Superior temporal gyrus (tissue), 1 donor: ENCODE measurements around the gene RARG.
A peak's percentile ranks its signal among the peaks of the same experiment; 100 is the strongest.
"Not testable (repeated sequence)": the region's sequence is repeated elsewhere in the genome, so short reads cannot be mapped to it uniquely, and the experiment has no call there.

Experiments used
- DNase-seq: peaks from one replicate; pipeline ENCODE4 v3.0.0-alpha.2; 2016; ENCODE audit errors: extremely low spot score

RARG gene

DNA sequence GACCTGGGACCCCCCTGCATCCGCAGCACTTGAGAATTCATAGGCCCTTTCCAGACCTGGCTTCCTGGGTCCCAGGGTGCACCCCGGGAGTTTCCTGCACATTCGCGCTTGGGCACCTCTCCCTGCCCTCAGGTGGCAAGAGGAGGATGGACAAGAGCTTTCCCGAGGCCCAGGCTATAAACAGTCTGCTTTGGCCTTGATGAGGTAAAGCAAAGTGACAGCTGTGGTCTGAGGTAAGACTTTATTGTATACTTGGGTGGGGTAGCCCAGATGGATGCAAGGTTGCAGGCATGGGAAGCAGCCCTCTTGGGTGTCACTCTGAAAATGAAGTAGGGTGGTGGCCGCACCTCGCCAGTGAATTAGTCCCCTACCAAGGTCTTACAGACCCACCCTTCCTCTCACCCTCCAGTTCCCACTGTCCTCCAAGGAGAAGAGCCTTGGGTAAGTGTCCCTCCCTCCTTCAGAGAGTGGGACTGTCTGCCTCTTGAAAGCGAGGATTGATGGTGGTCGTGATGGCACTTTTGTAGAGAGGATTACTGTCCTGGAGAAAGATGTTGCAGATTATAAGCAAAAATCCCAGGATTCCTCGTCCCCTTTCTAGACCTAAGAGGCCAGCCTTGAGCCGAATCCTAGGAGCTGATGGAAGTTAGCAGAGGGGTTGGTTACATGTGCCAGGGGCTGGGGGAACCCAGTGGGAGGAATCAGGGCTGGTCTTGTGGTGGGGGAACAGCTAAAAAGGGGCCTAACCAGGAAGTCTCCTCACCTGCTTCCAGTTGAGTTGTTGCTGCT lies 40.7 kb downstream of the RARG start:
- DNase-seq, result no peak

DNA sequence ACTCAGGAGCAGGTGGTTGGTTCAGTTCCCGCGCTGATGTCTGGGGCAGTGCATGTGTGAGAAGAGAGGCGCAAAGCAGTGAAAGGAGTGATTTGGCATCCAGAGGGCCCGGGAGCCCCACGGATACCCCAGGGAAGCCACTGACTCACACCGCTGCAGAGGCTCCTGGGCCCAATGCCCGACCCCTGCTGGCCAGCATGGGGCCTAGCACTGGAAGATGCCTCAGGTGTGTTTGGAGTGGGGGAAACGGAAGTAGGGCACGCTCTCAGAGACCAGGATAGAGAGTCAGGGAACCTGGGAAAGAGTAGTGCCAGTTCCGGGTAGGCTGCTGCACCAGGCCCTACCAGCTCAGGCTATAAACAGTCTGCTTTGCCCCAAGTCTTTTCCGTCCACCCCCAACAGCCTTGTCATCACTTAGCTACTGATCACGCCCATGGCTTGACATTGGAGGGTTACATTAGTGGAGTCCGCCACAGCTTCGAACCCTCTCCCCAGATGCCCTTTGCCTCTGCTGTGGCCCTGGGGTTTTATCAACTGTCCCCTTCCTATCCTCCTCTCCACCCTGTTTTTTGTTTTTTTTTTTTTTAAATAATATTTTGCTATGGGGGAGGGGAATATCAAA lies 41.8 kb downstream of the RARG start:
- no peak for DNase-seq

DNA sequence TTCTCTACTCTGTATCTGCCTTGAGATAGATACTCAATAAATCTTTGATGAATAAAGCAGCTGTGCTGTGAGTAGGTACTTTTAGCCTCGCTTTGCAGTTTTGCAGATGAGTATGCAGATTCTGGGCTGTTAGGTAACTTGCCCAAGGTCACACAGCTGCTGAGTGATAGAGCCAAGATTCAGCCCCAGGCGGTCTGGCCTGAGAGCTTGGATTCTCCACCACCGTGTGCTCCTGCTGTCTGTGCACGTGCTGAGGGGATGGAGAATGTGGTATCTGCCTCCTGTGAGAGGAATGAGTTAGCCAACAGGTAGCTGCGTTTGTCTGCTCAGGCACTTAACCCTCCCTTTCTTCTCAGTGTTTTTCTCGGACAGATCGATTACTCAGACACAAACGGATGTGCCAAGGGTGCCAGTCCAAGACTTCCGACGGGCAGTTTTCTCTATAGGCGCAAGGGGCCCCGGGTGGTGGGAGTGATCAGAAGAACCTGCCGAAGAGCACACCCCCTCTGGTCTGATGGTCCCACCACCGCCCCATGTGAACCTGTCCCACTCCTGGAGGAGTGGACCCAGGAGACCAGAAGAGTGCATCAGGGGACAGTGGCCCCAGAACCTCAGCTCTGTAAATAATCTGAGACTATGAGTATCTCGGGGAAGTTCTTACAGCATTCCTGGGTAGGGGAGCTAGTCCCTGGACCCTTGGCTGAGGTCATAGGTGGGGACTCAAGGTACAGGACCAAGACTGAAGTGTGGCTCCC lies 44.7 kb downstream of the RARG start:
- DNase-seq, result no peak

DNA sequence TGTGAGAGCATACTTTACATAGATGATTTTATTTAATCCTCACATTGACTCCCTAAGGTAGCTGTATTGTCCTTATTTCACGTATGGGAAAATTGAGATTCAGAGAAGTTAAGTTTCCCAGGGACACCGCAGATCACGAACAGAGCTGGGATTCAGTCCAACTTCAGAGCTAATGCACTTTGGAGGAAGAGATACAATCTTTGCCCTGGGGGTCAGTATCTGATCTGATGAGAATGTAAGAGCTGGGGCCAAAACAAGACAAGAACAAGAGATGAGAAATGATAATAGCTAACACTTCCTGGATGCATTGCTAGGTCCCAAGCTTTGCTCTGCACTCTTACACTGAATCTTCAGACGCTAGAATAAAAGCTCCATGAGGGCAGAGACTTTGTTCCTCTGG lies 45.3 kb downstream of the RARG start:
- no peak for DNase-seq

DNA sequence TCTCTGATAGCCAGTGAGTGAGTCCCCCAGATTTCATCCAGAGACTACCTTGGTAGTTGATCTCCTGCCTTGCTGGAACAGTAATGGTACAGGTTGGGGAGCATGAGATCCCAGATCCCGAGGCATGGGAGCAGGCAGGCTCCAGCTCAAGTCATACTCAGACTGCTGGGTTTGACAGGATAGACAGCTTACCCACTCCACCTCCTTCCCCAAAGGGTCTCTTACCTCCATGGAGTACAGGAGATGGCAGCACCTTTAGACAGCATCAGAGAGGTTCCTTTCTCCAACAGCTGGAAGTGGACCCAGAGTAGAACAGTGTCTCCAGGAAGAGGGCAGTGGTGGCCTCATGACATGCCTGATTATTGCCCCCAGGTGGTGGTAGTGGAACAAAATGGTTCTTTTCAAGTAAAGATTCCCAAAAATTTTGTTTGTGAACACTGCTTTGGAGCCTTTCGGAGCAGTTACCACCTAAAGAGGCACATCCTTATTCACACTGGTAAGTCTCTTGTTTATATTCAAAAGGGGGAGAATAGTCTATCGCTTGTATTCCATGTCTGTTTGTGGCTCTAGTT lies 46.3 kb downstream of the RARG start:
- DNase-seq, result no peak

DNA sequence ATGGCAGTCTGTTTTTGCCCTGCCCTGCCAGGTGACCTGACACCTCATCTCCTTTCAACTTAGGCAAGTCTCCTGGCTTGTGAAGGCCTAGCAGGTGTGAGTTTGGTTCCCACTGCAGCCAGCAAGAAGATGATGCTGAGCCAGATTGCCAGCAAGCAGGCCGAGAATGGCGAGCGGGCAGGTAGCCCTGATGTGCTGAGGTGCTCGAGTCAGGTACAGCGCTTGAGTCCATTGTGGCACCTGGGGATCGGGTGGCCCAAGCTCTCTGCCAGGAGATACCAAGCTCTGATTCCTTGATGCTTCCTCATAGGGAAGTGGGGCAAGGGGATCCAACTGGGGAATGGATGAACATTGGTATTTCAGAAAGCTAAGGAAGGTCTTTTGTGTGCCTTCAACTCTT lies 47.2 kb downstream of the RARG start:
- DNase-seq, result no peak

DNA sequence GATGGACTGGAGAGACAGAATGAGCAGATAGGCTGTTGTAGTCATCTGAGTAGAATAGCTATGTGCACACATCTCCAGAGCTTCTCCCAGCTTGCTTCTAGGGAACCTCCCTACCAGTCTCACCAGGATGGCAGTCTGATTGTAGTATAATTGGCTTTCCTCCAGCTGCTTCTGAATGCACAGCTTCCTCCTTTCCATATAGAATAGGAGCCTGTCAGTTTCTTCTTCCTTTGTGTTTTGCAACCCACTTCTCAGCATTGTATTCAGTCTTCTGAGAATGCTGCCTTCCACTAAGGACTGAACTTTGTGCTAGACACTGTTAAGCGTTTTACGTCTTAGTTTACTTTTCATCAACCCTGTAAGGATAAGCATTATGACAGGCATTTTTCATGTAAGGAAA lies 49.1 kb downstream of the RARG start:
- peak; percentile 24 for DNase-seq

DNA sequence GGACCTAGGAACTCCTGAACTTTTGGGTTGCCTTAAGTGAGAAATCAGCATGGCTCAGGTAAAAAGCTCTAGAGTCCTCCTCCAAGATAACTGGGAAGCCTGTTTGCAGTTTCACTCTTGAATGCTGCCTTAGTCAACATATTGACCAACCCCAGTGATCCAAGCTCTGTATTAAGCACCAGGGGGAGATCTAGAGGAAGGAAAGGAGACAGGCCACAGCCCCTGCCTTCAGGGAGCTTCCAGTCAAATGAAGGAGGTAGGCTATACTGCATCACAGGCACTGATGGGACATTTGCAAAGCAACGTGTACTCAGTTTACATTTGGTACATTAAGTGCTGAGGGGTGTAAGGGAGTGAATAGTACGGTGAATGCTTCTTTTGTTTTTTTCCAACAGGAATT lies 50.1 kb downstream of the RARG start:
- DNase-seq, result no peak

DNA sequence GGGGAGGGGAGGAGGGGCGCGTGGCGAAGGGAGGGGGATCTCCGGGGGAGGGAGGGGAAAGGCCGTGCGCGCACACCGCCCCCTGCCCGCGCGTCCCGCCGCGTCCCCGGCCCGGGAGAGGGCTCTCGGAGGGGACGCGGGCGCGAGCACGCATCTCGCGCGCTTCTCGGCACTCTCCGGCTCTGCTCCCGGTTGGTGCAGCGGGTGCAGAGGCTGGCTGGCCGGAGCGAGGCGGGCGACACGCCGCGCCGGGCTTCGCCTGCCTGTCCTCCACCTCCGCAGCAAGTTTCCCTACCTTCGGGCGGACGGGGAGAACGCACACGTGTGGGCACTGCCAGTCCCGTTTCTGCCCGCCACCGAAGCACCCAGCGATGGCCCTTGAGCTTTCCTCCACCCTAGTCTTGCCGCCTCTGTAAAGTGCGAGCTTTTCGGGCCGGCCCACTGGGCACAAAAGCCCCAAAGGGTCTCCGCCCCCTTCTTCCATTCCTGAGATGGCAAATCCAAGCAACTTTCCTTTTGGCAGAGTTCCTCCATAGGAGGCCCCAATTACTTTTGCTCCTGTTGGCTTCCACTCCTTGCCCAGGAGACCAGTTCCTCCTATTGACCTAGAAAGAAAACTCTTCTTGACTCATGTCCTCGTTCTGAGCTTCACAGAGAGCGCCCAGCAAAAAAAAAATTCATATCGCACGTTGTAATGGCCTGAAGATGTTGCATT lies 50.9 kb downstream of the RARG start:
- DNase-seq, result peak; percentile 52

DNA sequence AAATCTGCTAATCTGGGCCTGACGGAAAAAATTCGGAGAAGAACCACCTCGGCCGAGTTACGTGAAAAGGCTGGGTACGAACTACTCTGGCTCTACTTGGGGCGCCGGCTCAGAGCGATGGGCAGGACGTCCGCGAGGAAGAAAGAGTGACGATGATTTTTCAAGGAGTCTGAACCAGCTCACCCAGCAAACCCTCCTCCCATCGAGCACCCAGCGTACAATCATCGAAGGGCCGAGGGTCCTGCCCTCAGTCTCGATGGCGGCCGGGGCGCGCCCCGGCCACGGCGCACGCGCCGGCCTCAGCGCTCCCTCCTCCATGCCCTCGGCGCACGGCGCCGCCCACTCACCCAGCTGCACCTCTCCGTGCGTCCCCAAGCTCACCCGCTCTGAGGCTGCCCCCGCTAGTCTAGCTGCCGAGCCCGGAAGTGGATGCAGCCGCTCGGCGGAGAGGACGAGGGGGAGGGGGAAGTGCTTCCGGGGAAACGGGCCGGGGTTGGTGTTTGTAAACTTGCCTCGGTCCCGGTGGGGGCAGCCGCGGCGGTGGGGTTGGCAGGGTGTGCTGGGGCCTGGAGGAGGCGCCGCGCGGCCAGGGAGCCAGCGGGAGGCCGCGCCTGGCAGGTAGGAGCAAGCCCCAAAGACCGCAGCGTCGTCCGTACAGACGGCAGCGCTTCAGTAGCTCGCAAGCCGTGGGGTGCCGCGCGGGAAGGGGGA lies 51.6 kb downstream of the RARG start, which contains the start of the genes CSAD and ZNF740:
CSAD (minus strand) TSS at position 706 of the 711 bp plus-strand sequence. CDS start 7,455 bp downstream, outside the sequence.
ZNF740 (plus strand) TSS at position 503 of the 711 bp plus-strand sequence. CDS start 1,262 bp downstream, outside the sequence.
- DNase-seq, result peak; percentile 96

DNA sequence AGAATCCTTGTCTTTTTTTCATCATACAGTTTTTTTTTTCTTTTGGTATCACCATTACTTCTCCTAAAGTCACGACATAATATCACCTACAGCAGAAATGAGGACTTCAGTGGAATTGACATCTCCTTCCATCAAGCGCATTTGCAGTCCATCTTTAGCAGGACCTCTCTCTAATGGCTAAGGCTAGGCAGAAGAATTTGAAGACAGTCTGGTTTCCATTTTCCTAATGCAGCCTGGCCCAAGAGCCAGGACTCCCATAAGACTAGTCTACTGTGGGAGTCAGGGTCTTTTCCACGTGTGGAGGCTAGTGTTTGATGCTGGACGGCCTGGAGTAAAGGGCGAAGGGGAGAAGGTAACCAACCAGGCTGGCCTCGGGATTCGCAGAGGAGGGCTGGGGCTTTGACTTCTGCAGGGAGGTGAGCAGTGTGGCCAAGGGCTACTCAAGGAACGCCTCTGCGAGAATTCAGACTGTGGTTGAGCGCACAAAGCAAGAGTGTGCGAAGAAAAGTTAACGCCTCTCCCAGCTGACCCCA lies 52.3 kb downstream of the RARG start:
- DNase-seq, result no peak

DNA sequence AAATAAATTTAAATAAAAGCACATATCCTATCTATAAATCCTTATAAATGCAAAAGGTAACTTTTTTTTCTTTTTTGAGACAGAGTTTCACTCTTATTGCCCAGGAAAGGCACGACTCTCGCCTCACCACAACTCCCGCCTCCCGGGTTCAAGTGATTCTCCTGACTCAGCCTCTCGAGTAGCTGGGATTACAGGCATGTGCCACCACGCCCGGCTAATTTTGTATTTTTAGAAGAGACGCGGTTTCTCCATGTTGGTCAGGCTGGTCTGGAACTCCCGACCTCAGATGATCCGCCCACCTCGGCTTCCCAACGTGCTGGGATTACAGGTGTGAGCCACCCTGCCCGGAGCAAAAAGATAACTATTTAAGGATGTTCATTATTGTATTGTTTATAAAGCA lies 53.2 kb downstream of the RARG start:
- not testable (repeated sequence) for DNase-seq

DNA sequence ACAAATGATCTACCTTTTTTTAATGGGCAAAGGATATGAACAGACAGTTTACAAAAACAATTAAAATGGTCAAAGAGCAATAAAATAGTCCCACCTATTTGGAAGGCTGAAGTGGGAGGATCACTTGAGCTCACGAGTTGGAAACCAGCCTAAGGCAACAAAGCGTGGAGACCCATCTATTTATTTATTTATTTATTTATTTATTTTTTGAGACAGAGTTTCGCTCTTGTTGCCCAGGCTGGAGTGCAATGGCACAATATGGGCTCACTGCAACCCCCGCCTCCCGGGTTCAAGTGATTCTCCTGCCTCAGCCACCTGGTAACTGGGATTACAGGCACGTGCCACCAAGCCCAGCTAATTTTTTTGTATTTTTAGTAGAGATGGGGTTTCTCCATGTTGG lies 54.6 kb downstream of the RARG start:
- DNase-seq, result not testable (repeated sequence)

DNA sequence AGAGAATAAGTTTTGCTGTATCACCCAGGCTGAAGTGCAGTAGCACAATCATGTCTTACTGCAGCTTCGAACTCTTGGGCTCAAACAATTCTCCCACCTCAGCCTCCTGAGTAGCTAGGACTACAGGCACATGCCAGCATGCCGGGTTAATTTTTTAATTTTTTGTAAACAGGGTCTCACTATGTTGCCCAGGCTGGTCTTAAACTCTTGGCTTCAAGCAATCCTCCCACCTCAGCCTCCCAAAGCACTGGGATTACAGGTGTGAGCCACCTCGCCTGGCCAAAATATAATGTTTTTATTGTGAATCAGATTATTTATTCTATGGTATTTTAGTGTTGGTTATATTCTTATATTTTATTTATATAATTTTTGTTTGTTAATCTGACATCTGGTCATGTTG lies 55.3 kb downstream of the RARG start:
- DNase-seq, result no peak

DNA sequence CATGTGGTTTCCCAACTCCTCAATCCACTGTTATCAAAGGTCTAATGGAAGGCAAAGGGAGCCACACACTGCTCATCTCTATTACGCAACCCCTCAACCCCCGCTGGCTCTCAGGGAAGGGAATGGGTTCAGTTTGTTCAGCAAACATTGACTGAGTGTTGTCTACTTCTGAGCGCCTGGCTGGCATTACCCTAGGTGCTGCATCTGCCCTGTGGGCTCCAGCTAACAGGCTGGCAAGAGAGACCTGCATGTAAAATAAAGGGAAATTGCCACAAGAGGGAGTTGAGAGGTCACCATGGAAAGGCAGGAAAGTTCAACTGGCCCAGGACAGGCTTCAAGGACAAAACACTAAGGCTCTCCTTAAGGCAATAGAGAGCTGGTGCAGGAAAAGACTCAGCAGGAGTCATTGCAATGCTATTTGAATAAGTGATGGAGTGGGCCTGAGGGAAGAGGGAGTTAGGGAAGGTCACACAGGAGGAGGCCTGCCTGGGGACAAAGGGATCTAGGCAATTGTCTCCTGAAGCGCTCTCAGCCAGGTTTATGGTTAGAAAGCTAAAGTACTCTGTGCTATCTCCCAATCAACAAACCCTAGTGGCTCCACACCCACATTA lies 57.0 kb downstream of the RARG start:
- DNase-seq, result no peak

DNA sequence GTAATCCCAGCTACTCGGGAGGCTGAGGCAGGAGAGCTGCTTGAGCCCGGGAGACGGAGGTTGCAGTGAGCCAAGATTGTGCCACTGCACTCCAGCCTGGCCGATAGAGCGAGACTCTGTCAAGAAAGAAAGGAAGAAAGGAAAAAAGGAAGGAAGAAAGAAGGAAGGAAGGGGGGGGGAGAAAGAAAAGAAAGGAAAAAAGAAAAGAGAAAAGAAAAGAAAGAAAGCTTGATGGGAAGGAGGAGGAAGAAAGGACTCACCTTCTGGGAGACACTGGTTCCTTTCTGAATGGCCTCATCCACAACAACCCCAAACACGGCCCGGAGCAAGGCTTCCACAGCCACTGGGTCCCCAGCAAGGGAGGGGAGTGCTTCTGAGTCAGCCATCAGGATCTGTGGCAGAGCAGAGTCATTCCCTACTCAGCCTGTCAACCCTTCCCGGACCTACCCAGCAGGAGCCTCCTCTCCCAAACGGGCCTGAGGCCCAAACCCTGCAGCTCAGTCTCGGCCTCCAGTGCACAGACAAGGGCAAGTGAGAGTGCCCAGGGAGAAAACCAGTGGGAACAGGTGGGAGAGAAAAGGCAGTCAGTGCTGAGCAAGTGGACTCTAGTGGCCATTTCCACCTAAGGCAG lies 58.8 kb downstream of the RARG start:
- DNase-seq, result no peak

DNA sequence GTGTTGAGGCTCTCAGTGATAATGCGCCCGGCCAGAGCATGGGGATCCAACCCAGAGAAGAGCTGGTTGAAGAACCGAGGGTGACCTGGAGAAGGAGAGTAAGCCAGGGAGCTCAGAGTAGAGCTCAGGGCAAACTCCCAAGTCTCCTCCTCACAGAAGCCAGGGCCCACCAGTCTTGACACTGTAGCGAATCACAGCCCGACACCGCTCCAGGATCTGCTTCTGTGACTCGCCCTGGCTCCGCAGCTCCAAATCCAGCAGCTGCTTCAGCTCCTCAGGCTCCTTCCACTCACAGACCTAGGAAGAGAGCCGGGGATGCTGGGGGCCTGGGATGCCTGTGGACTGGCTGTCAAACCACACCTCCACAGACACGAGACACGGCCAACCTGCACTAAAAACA lies 59.7 kb downstream of the RARG start:
- DNase-seq, result no peak

DNA sequence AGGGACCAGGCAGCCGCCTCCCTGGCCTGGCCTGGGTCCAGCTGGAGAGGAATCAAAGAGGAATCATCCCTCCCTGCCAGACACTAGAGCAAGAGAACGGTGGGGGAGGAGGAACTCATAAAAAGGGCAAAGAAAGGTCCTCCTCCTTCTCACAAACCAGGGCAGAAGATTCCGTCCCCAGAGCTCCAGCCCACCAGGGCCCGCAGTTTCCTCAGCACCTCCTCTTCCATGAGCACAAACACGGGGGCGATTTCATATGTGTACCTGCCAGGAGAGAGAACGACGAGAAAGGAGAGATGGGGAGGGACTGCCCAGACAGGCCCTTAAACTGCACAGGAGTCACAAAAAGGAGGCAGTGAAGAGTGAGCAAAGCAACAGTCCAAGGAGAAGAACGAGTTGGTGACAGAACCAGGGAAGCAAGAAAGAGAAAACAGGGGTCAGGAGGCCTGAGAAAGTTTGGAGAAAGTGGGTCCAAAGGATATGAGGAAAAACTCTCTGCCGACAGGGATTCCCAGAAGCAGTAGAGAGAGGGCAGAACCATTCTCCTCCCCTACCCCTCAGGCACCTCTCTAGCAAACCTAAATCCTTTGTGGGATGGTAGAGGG lies 60.2 kb downstream of the RARG start:
- no peak for DNase-seq
